ENCODE results near the gene ANKDD1A.

DNA sequence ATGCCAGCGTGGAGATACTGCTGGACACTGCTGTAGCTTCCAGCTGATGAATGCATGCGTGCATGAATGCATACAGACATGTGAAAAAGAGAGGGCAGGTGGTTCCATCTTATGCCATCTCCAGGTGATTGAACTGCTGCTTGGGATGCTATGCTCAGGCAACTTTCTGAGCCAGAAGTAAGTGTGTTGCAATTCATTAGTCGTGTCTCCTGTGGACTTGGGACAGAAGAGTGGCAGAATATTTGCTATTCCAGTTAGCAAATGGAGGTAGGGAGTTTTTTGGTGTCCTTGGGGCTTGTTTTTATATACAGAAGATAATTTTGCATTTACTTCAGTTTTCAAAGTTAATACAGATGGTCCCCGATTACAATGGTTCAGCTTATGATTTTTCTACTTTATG, 33.3 kb downstream of the ANKDD1A start:
- no peak for TF ChIP-seq CTCF (IDR thresholded peaks at IDR 0.05)
- no peak for TF ChIP-seq POLR2A (IDR thresholded peaks at IDR 0.05)
- no peak for TF ChIP-seq POLR2AphosphoS5 (IDR thresholded peaks at IDR 0.05)
